Naive thymus-derived CD8-positive, alpha-beta T cell (primary cell): ENCODE results near the gene DNAAF1. TPM values are rescaled to one million over a fixed set of nuclear protein-coding genes. Genes with fewer than 3 reads are reported as not detected.

Experiments
- ATAC-seq, 2 donors: fragments of 150-1000 bp; cut with Tn5 transposase in 1 of 2; sonication (Bioruptor Pico), chemical (Tn5 transposase) in 1 of 2; 1 replicate in 1 of 2; 2 replicates in 1 of 2; pipeline ENCODE4 v1.10.0; 2021; ENCODE audit warnings: mild to moderate bottlenecking in 2 of 2, moderate library complexity in 2 of 2
- POLR2A ChIA-PET: fragments of 350-600 bp; sonication (Branson Sonifier 250); formaldehyde crosslinking; loops from one replicate; lab custom pipeline; 2021; ENCODE audit warnings: antibody characterized with exemption; lab: Charles Lee
- DNase-seq, 10 donors: peaks; one replicate each; pipeline versions ENCODE4 v3.0.0 to v3.0.0-alpha.2; 2020 to 2022
- H3K27ac Mint-ChIP-seq, 10 donors: one replicate each; pipeline ENCODE4 v1.8.0; 2020 to 2022; ENCODE audit warnings: mild to moderate bottlenecking in 10 of 10, mixed read lengths in 10 of 10, moderate library complexity in 4 of 10, inconsistent platforms in 1 of 10
- H3K27me3 Mint-ChIP-seq, 5 donors: one replicate each; pipeline ENCODE4 v1.8.0; 2021 to 2022; ENCODE audit warnings: mixed read lengths in 5 of 5
- H3K36me3 Mint-ChIP-seq, 3 donors: one replicate each; pipeline ENCODE4 v1.8.0; 2020 to 2022; ENCODE audit warnings: mixed read lengths in 3 of 3, mild to moderate bottlenecking in 2 of 3, inconsistent platforms in 1 of 3
- H3K4me1 Mint-ChIP-seq, 4 donors: one replicate each; pipeline ENCODE4 v1.8.0; 2021 to 2022; ENCODE audit warnings: mixed read lengths in 4 of 4
- H3K4me3 Mint-ChIP-seq, 10 donors: one replicate each; pipeline ENCODE4 v1.8.0; 2020 to 2022; ENCODE audit warnings: mild to moderate bottlenecking in 10 of 10, mixed read lengths in 10 of 10, moderate library complexity in 6 of 10, inconsistent platforms in 1 of 10
- H3K9me3 Mint-ChIP-seq, 9 donors: one replicate each; pipeline ENCODE4 v1.8.0; 2020 to 2022; ENCODE audit warnings: mixed read lengths in 9 of 9, mild to moderate bottlenecking in 3 of 9, inconsistent platforms in 1 of 9, moderate library complexity in 1 of 9
- polyA plus RNA-seq, 3 donors: library from polyadenylated mRNA; unstranded; fragments of 300-500 nt; fragmentation: Illumina TruSeq; gene quantifications; one replicate each; pipeline ENCODE4 v1.2.3, GENCODE V29; 2021
- total RNA-seq, 8 experiments: library from RNA in 2 of 8; stranded (reverse) in 2 of 8; gene quantifications; one replicate each; pipeline ENCODE4 v1.2.3 and lab custom pipeline; 2021 to 2026

The DNAAF1 gene
- total and polyA plus RNA-seq, 5 experiments from 2014 or later: 0.08 to 0.98 (median 0.19) TPM; not detected in 1

GRCh38 chr16:84182104-84182503 is 37.0 kb downstream of the DNAAF1 start:
- H3K4me1 Mint-ChIP-seq: peaks cover 17 to 25% (median 24%) of the 10 kb centered on the region in 4 donors
- no peak for ATAC-seq
- POLR2A ChIA-PET: no interaction called here
- H3K27me3 Mint-ChIP-seq: no peaks in the 10 kb centered on the region
- H3K36me3 Mint-ChIP-seq: peaks cover 0 to 40% (median 8%) of the 10 kb centered on the region in 3 donors
- H3K9me3 Mint-ChIP-seq: no peaks in the 10 kb centered on the region
- DNase-seq: no peak
- no peak overlapping the region for H3K27ac Mint-ChIP-seq
- H3K4me3 Mint-ChIP-seq: no peak overlapping the region

- POLR2A ChIA-PET: no interaction called here
- ATAC-seq: no peak
- peaks cover 17 to 27% (median 24%) of the 10 kb centered on the region in 4 donors for H3K4me1 Mint-ChIP-seq
- no peaks in the 10 kb centered on the region for H3K9me3 Mint-ChIP-seq
- peak overlapping the region in 1 of 10 donors; percentile 68 for H3K4me3 Mint-ChIP-seq
- no peaks in the 10 kb centered on the region for H3K27me3 Mint-ChIP-seq
- H3K27ac Mint-ChIP-seq: peak overlapping the region in 1 of 10 donors; percentile 57
- DNase-seq: no peak
- H3K36me3 Mint-ChIP-seq: peaks cover 0 to 38% (median 8%) of the 10 kb centered on the region in 3 donors
These were observed 37.8 kb downstream of the DNAAF1 start for GRCh38 chr16:84182680-84183571.

GRCh38 chr16:84183572-84183875 is 38.4 kb downstream of the DNAAF1 start:
- H3K4me1 Mint-ChIP-seq: peaks cover 17 to 27% (median 24%) of the 10 kb centered on the region in 4 donors
- peaks cover 0 to 33% (median 8%) of the 10 kb centered on the region in 3 donors for H3K36me3 Mint-ChIP-seq
- H3K9me3 Mint-ChIP-seq: no peaks in the 10 kb centered on the region
- POLR2A ChIA-PET: no interaction called here
- no peaks in the 10 kb centered on the region for H3K27me3 Mint-ChIP-seq
- ATAC-seq: no peak
- no peak for DNase-seq
- peak overlapping the region in 2 of 10 donors; percentile 15 to 31 for H3K27ac Mint-ChIP-seq
- H3K4me3 Mint-ChIP-seq: peak overlapping the region in 1 of 10 donors; percentile 68

- Mint-ChIP-seq H3K9me3 (no peaks in the 10 kb centered on the region), H3K4me1 (peaks cover 17 to 27% (median 24%) of the 10 kb centered on the region in 4 donors), H3K36me3 (peaks cover 0 to 30% (median 8%) of the 10 kb centered on the region in 3 donors), H3K4me3 (peak overlapping the region in 3 of 10 donors; percentile 26 to 91 (median 60)), H3K27me3 (no peaks in the 10 kb centered on the region), H3K27ac (peak overlapping the region in 3 of 10 donors; percentile 31 to 75 (median 51))
- POLR2A ChIA-PET: no interaction called here
- ATAC-seq (no peak), DNase-seq (no peak)
These were observed 38.9 kb downstream of the DNAAF1 start for GRCh38 chr16:84183911-84184591.

GRCh38 chr16:84184775-84185174 is 39.7 kb downstream of the DNAAF1 start:
- H3K4me1 Mint-ChIP-seq: peaks cover 17 to 27% (median 24%) of the 10 kb centered on the region in 4 donors
- H3K9me3 Mint-ChIP-seq: no peaks in the 10 kb centered on the region
- DNase-seq: no peak
- POLR2A ChIA-PET: no interaction called here
- no peaks in the 10 kb centered on the region for H3K27me3 Mint-ChIP-seq
- ATAC-seq: no peak
- H3K4me3 Mint-ChIP-seq: peak overlapping the region; percentile 79 to 95 (median 92)
- peak overlapping the region in 4 of 10 donors; percentile 41 to 81 (median 68) for H3K27ac Mint-ChIP-seq
- peaks cover 0 to 30% (median 8%) of the 10 kb centered on the region in 3 donors for H3K36me3 Mint-ChIP-seq

GRCh38 chr16:84186685-84187437 is 41.8 kb downstream of the DNAAF1 start, which contains the start of gene TAF1C:
Gene TAF1C (minus strand): TSS chr16:84187057. CDS start chr16:84184988, 2,069 bp downstream.
- DNase-seq (peak; percentile 77 to 93 (median 88)), ATAC-seq (peak; percentile 91 to 92)
- Mint-ChIP-seq H3K4me3 (peak within 1 kb of the TSS; percentile 85 to 95 (median 92)), H3K27me3 (no peaks in the 10 kb centered on the region), H3K4me1 (peaks cover 17 to 27% (median 24%) of the 10 kb centered on the region in 4 donors), H3K9me3 (no peaks in the 10 kb centered on the region), H3K27ac (peak within 1 kb of the TSS; percentile 77 to 97 (median 95)), H3K36me3 (peaks cover 0 to 15% (median 8%) of the 10 kb centered on the region in 3 donors)
- POLR2A ChIA-PET: interaction anchor here (0.5 to 2.3 kb wide), 8 partner anchors 9 to 362 kb away, joined by 3 to 15 read pairs (median 4); partner anchors contain the start of genes DNAAF1, HSDL1 and MBTPS1

- Mint-ChIP-seq H3K36me3 (no peaks in the 10 kb centered on the region), H3K4me1 (peaks cover 20 to 27% (median 23%) of the 10 kb centered on the region in 4 donors), H3K27me3 (no peaks in the 10 kb centered on the region), H3K9me3 (no peaks in the 10 kb centered on the region), H3K27ac (peak within 1 kb of the TSS in 2 of 10 donors; percentile 40 to 43), H3K4me3 (no peak within 1 kb of the TSS)
- POLR2A ChIA-PET: no interaction called here
- ATAC-seq: no peak
- DNase-seq: no peak
These were observed 45.8 kb downstream of the DNAAF1 start, which contains the start of gene ADAD2 for GRCh38 chr16:84190731-84191388. Gene ADAD2 (plus strand): TSS chr16:84191157. CDS start chr16:84191231, 74 bp downstream.

- H3K4me1 Mint-ChIP-seq: peaks cover 19 to 24% (median 22%) of the 10 kb centered on the region in 4 donors
- no peaks in the 10 kb centered on the region for H3K9me3 Mint-ChIP-seq
- no peak overlapping the region for H3K27ac Mint-ChIP-seq
- no peak overlapping the region for H3K4me3 Mint-ChIP-seq
- DNase-seq (no peak), ATAC-seq (no peak)
- no peaks in the 10 kb centered on the region for H3K36me3 Mint-ChIP-seq
- POLR2A ChIA-PET: no interaction called here
- no peaks in the 10 kb centered on the region for H3K27me3 Mint-ChIP-seq
These were observed 46.4 kb downstream of the DNAAF1 start for GRCh38 chr16:84191466-84191865.

- Mint-ChIP-seq H3K4me3 (peak overlapping the region; percentile 65 to 88 (median 75)), H3K36me3 (no peaks in the 10 kb centered on the region), H3K9me3 (no peaks in the 10 kb centered on the region), H3K27ac (peak overlapping the region; percentile 80 to 95 (median 90)), H3K27me3 (no peaks in the 10 kb centered on the region), H3K4me1 (peaks cover 16 to 28% (median 20%) of the 10 kb centered on the region in 4 donors)
- POLR2A ChIA-PET: no interaction called here
- peak in 6 of 10 donors; percentile 16 to 35 (median 22) for DNase-seq
- ATAC-seq: peak; percentile 58 to 72
These were observed 48.4 kb downstream of the DNAAF1 start for GRCh38 chr16:84193480-84193879.

- no peak for DNase-seq
- no peaks in the 10 kb centered on the region for H3K36me3 Mint-ChIP-seq
- peak; percentile 11 to 33 for ATAC-seq
- peak overlapping the region; percentile 80 to 95 (median 90) for H3K27ac Mint-ChIP-seq
- no peaks in the 10 kb centered on the region for H3K27me3 Mint-ChIP-seq
- POLR2A ChIA-PET: interaction anchor here (1.2 to 1.4 kb wide), 2 partner anchors 9 to 77 kb away, joined by 3 to 4 read pairs; partner anchors contain the start of gene MBTPS1
- H3K4me3 Mint-ChIP-seq: peak overlapping the region; percentile 65 to 88 (median 75)
- no peaks in the 10 kb centered on the region for H3K9me3 Mint-ChIP-seq
- peaks cover 16 to 28% (median 20%) of the 10 kb centered on the region in 4 donors for H3K4me1 Mint-ChIP-seq
These were observed 48.9 kb downstream of the DNAAF1 start for GRCh38 chr16:84194018-84194417.

GRCh38 chr16:84194470-84195200 is 49.5 kb downstream of the DNAAF1 start:
- peak; percentile 79 to 87 for ATAC-seq
- H3K9me3 Mint-ChIP-seq: no peaks in the 10 kb centered on the region
- POLR2A ChIA-PET: interaction anchor here (1.2 to 1.5 kb wide), 3 partner anchors 8 to 78 kb away, joined by 3 to 6 read pairs (median 4); partner anchors contain the start of genes MBTPS1 and TAF1C
- peak in 9 of 10 donors; percentile 28 to 84 (median 57) for DNase-seq
- H3K4me1 Mint-ChIP-seq: peaks cover 16 to 28% (median 20%) of the 10 kb centered on the region in 4 donors
- H3K27me3 Mint-ChIP-seq: no peaks in the 10 kb centered on the region
- H3K36me3 Mint-ChIP-seq: no peaks in the 10 kb centered on the region
- H3K4me3 Mint-ChIP-seq: peak overlapping the region; percentile 65 to 88 (median 75)
- H3K27ac Mint-ChIP-seq: peak overlapping the region; percentile 80 to 95 (median 90)
